IPS DF 6.9 (cell line): Measurements from ENCODE around the gene CLCNKA.

Experiments
- DNase-seq: peaks from one replicate; pipeline ENCODE4 v3.0.0-alpha.2; 2013; ENCODE audit warnings: low read depth, low spot score
- H3K27ac ChIP-seq: one replicate; pipeline ENCODE4 v1.5.1; 2013; ENCODE audit warnings: low read length, control low read depth
- H3K27me3 ChIP-seq: 2 replicates; pipeline ENCODE4 v1.6.1; 2013; ENCODE audit warnings: mild to moderate bottlenecking, low read length; ENCODE audit not compliant: control insufficient read depth, insufficient read depth
- H3K36me3 ChIP-seq: 2 replicates; pipeline ENCODE4 v1.6.1; 2013; ENCODE audit warnings: low read length; ENCODE audit not compliant: control insufficient read depth, insufficient read depth
- H3K4me1 ChIP-seq: 2 replicates; pipeline ENCODE4 v1.6.1; 2013; ENCODE audit warnings: low read length; ENCODE audit not compliant: control insufficient read depth, insufficient read depth
- H3K4me3 ChIP-seq: 2 replicates; pipeline ENCODE4 v1.5.1; 2013; ENCODE audit warnings: mild to moderate bottlenecking, low read length
- H3K9me3 ChIP-seq: 2 replicates; pipeline ENCODE4 v1.6.1; 2013; ENCODE audit warnings: low read length, inconsistent platforms; ENCODE audit not compliant: control insufficient read depth, insufficient read depth
- WGBS: extraction: QIAGEN DNeasy Blood & Tissue Kit; methylation state at CpG from one replicate; pipeline ENCODE4 v1.1.7; 2013; ENCODE audit warnings: mixed read lengths, missing lambda C conversion rate; ENCODE audit not compliant: insufficient read length, insufficient coverage; 5-methylcytosine and 5-hydroxymethylcytosine counted together

Gene CLCNKA

DNA sequence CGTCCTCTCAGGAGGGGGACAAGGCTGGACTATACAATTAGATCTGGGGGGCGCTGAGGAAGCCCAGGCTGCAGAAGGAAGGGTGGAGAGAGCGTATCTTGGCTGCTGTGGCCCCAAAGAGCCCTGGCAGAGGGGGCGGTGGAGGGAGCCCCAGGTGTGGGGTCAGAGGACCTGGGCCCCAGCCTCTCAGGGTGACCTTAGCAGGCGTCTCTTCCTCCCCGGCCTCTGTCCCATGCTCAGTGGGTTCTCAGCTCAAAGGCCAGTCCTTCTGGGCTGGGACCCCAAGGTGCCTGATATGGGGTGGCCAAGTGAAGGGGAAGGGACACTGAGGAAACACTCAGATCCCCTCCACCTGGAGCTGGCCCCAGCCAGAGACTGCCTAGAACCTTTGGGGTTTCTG lies 49.8 kb downstream of the CLCNKA start:
- Histone ChIP-seq H3K4me3 (no peak overlapping the region), H3K4me1 (peaks cover 7% of the 10 kb centered on the region), H3K27me3 (peaks cover 8% of the 10 kb centered on the region; the same call in 1 of the 2 replicates), H3K36me3 (no peaks in the 10 kb centered on the region; the same call in 1 of the 2 replicates), H3K9me3 (no peaks in the 10 kb centered on the region), H3K27ac (no peak overlapping the region)
- DNase-seq: no peak
- whole genome bisulfite sequencing: no CpG with 5 or more reads among the region's 6 CpGs

DNA sequence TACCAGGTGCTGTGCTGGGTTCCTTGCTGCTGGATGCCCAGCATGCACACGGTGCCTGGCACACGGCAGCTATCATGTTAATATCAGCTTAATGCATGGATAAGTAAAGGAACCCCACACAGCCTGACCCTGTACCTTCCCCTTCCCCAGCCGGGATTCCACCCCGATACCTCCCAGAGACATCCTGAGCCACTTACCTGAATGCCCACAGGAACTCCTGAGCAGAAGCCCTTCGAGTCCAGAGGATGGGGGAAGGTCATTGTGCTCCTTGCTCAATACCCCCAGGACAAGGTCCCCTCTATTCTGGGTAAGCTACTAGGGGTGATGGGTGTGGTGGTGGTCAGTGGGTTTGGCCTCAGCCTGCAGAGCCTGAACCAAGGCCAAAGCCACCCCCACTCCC lies 50.3 kb downstream of the CLCNKA start:
- no peaks in the 10 kb centered on the region for H3K9me3 ChIP-seq
- H3K4me3 ChIP-seq: no peak overlapping the region
- peaks cover 8% of the 10 kb centered on the region; the same call in 1 of the 2 replicates for H3K27me3 ChIP-seq
- peaks cover 7% of the 10 kb centered on the region for H3K4me1 ChIP-seq
- no CpG with 5 or more reads among the region's 5 CpGs for WGBS
- H3K36me3 ChIP-seq: no peaks in the 10 kb centered on the region; the same call in 1 of the 2 replicates
- DNase-seq: no peak
- H3K27ac ChIP-seq: no peak overlapping the region

DNA sequence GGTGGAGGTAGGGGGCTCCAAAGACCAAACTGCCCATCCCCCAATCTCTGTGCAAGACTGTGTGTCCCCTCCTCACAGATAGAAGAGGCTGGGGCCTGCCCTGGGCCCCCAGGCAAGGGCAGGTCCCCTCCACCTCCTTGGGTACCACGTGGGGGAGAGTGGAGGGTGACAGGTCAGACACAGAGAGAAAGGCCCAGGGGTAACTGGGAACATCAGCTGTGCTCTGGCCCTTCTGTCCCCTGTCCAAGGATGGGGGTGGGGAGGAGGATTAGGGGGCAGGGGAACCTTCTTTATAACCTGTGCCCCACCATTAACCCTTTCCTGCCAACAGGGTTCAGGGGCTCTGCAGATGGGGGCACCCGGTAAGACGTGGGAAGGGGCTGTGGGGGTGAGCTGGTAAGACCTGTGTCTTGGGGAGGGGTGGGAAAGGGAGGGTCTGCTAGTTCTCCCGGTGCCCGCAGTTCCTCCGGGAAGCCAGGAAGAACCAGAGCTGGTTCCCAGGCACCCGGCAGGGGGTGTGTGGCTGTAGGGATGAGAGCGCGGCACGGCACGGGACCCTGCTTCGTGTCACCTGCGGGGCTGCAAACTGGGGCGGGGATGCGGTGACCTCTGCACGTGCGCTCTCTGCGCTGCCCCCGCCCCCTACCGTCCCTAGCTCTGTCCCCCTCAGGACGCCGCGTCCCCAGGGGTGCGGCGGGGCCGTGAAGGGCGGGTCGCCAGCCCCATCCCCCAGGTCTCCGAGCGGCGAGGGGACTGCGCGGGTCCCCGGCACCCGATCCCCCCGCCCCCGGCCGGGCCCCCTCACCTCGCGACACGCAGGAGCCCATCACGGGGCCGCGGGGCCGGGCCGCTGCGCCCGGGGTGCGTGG lies 51.0 kb downstream of the CLCNKA start:
- Histone ChIP-seq H3K4me3 (peak overlapping the region; percentile 38; the same call in 1 of the 2 replicates), H3K9me3 (no peaks in the 10 kb centered on the region), H3K27me3 (peaks cover 8% of the 10 kb centered on the region; the same call in 1 of the 2 replicates), H3K27ac (no peak overlapping the region), H3K36me3 (no peaks in the 10 kb centered on the region; the same call in 1 of the 2 replicates), H3K4me1 (peaks cover 3% of the 10 kb centered on the region; the same call in 1 of the 2 replicates)
- DNase-seq: no peak
- no CpG with 5 or more reads among the region's 49 CpGs for WGBS

DNA sequence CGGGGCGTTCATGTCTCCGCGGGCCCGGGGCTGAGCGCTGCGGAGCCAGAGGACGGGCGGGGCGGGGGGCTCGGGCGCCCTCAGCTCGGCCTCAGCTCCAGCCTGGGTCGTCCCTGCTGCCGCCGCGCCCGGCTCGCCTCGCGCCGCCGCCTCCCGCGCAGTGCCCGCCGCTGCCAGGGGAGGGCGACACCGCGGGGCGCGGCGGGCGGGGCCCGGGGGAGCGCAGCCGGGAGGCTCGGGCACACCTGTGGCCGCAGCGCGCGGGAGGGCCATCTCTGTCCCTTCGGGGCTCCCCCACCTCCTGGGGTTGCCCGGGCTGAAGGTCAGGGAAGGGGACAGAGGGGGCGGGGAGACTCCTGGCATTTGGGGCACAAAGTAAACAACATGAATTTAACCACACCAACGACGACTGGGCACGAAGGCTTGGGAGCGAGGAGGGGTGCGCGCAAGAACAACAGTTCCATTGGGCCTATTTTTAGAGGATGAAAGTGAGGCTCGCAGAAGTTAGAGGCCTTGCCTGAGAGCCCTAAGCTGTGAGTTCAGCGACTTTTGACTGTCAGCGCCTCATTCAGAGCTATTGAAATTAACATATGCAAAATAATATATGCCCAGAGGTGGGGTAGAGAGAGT lies 51.8 kb downstream of the CLCNKA start, which contains the start of gene FAM131C:
TSS of gene FAM131C (minus strand) at position 162 of the 630 bp plus-strand sequence. CDS start 209 bp downstream, outside the sequence.
- Histone ChIP-seq H3K36me3 (no peaks in the 10 kb centered on the region; the same call in 1 of the 2 replicates), H3K4me1 (peaks cover 3% of the 10 kb centered on the region; the same call in 1 of the 2 replicates), H3K27ac (no peak within 1 kb of the TSS), H3K9me3 (no peaks in the 10 kb centered on the region), H3K4me3 (peak within 1 kb of the TSS; percentile 38; the same call in 1 of the 2 replicates), H3K27me3 (peaks cover 8% of the 10 kb centered on the region; the same call in 1 of the 2 replicates)
- no peak for DNase-seq
- WGBS: no CpG with 5 or more reads among the region's 54 CpGs

DNA sequence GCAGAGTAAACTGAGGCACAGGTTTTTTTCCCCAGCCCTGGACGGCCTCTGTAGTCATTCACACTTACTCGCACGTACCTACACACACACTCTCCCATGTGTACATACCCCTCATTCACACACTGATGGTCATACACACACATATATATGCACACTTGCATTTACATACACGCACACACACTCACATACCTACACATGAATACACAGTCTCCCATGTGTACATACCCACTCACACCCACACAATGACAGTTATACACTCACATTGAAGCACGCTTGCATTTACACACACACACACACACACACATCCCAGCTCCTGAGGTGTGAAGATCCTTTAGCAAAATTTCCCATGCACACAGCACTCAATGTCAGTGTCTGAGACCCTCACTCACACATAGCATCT lies 52.4 kb downstream of the CLCNKA start:
- Histone ChIP-seq H3K9me3 (no peaks in the 10 kb centered on the region), H3K36me3 (no peaks in the 10 kb centered on the region; the same call in 1 of the 2 replicates), H3K4me1 (peaks cover 3% of the 10 kb centered on the region; the same call in 1 of the 2 replicates), H3K4me3 (no peak overlapping the region), H3K27me3 (peaks cover 8% of the 10 kb centered on the region; the same call in 1 of the 2 replicates), H3K27ac (no peak overlapping the region)
- DNase-seq: no peak
- no CpG with 5 or more reads among the region's 5 CpGs for WGBS

DNA sequence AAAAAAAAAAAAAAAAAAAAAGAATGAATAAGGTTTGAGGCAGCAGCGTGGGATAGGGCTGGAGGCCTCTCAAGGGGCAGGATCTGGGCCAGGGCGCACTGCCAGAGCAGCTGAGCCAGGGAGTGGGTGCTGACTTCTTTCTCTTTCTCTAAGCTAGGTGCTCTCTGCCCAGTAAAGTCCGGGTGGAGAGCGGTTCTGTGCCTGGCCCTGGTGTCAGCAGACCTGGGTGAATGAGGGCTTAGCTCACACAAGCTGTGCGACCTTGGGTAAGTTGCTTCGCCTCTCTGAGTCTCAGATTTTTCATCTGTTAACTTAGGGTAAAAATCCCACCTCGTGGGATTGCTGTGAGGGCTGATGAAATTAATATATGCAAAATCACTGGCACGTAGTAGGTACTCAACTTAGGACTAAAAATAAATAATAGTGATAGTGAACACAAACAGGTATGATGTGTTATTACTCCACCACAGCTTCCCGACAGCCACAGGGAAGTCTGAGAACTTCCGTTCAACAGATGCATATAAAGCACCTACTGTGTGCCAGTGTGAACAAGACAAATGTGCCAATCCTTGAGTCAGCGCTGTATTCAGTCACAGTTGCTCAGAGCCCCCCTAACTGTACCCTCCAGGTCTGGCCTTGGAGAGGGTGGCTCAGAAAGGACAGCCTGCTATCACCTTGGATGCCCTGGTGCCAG lies 53.6 kb downstream of the CLCNKA start:
- Histone ChIP-seq H3K36me3 (no peaks in the 10 kb centered on the region; the same call in 1 of the 2 replicates), H3K4me3 (no peak overlapping the region), H3K27ac (no peak overlapping the region), H3K9me3 (no peaks in the 10 kb centered on the region), H3K27me3 (peaks cover 8% of the 10 kb centered on the region; the same call in 1 of the 2 replicates), H3K4me1 (peaks cover 3% of the 10 kb centered on the region; the same call in 1 of the 2 replicates)
- no CpG with 5 or more reads among the region's 11 CpGs for WGBS
- DNase-seq: no peak

DNA sequence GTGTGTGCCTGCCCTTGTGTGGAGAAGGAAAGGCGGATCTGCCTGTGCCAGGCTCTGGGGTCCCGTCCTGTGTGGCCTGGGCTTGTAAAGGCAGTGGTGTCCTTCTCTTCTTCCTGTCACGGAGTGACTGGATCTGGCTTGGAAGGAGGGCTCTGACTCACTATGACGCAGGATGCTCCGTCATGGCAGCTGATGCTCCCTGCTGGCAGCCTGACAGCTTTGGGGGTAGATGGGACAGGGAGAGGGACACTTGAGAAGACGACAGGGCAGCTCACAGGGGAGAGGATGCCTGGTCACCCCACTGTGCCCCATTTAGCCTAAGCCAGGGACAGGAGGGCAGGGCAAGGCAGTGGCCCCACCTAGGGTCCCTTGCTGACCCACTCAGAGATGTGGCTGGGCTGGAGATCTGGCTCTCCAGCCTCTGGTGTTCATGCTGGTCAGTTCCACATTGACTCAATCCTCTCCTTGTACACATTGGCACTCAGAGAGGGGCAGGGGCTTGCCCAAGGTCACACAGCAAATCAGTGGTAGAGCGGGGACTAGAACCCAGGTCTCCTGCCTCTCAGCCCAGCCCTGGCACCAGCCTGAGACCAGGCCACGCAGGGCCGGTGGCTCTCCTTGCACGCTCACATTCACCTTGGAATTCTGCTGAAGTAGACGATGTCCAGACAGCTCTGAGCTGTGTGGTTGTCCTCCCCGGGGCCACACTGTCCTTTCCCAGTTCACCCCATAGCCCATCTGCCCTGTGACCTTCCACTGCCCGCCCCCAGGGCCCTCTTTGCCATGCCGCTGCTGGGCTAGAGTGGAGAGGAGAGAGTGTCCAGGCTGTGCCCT lies 54.4 kb downstream of the CLCNKA start:
- no peaks in the 10 kb centered on the region for H3K9me3 ChIP-seq
- WGBS: no CpG with 5 or more reads among the region's 14 CpGs
- peaks cover 8% of the 10 kb centered on the region; the same call in 1 of the 2 replicates for H3K27me3 ChIP-seq
- H3K4me3 ChIP-seq: no peak overlapping the region
- no peaks in the 10 kb centered on the region; the same call in 1 of the 2 replicates for H3K36me3 ChIP-seq
- no peak overlapping the region for H3K27ac ChIP-seq
- peaks cover 3% of the 10 kb centered on the region; the same call in 1 of the 2 replicates for H3K4me1 ChIP-seq
- no peak for DNase-seq

DNA sequence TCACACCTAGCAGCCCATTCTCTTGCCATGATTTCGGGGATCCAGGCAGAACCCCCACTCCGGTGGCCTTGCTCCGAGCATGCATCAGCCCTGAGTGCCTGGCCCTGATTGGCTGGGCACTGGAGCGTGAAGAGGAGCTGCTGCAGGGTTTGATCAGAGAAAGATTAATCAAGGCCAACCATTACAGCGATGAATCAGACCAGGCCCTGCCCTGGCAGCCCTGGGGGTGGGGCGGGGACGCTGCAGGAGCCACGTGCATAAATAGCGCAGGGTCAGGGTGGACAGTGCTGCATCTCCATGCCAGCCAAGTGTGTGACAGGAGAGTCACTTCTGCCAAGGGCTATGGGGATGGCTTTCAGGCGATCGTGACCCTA lies 55.0 kb downstream of the CLCNKA start:
- WGBS: no CpG with 5 or more reads among the region's 11 CpGs
- Histone ChIP-seq H3K27ac (no peak overlapping the region), H3K27me3 (peaks cover 8% of the 10 kb centered on the region; the same call in 1 of the 2 replicates), H3K4me3 (no peak overlapping the region), H3K9me3 (no peaks in the 10 kb centered on the region), H3K36me3 (no peaks in the 10 kb centered on the region; the same call in 1 of the 2 replicates), H3K4me1 (peaks cover 3% of the 10 kb centered on the region; the same call in 1 of the 2 replicates)
- no peak for DNase-seq

DNA sequence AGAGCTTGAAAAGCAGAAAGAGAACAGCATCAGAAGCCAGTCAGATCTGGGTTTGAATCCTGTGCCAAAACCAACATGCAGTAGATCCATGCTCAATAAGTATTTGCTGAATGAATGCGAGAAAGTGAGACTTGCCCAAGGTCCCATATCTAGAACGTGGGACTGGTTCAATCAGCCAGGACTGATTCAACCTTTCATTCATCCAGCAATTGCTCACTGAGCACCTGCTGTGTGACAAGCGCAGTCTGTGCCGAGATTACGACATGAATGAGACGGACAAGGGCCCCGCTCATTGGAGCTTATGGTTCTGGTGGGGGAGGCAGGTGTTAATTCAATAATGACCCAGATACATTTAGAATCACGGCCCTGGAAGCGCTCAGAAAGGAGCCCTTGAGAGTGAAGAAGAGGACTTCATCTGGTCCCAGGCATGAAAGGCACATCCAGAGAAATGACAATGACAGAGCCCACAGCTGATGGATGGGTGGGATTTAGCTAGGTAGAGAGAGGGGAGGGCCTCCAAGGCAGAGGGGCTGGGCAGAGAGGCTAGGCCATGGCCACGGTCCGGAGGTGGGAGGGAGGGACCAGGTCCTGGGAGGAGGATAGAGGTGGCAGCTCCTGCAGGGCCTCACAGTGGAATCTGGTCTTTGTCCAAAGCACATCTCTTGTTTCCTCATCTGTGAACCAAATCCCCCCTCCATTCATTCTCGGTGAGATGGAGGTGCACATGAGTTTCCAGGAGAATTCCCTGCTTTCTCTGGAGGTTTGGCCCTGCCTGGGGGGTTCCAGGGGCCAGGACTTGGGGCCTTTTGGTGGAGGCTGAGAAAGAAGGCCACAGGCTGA lies 55.8 kb downstream of the CLCNKA start:
- no peak overlapping the region for H3K4me3 ChIP-seq
- no CpG with 5 or more reads among the region's 12 CpGs for WGBS
- H3K9me3 ChIP-seq: no peaks in the 10 kb centered on the region
- H3K4me1 ChIP-seq: peaks cover 2% of the 10 kb centered on the region; the same call in 1 of the 2 replicates
- peaks cover 4% of the 10 kb centered on the region; the same call in 1 of the 2 replicates for H3K27me3 ChIP-seq
- DNase-seq: no peak
- no peaks in the 10 kb centered on the region; the same call in 1 of the 2 replicates for H3K36me3 ChIP-seq
- H3K27ac ChIP-seq: no peak overlapping the region
